GM23338 (cell line): ENCODE results near the gene WASF2. TPM values are rescaled to one million over a fixed set of nuclear protein-coding genes. Genes with fewer than 3 reads are reported as not detected.

Source experiments
- ATAC-seq: fragments of 200-7000 bp; cut with Tn5 transposase; 3 replicates; pipeline ENCODE4 v1.9.1; 2020
- DNase-seq: peaks from one replicate; pipeline ENCODE4 v3.0.0-alpha.2; 2015; ENCODE audit warnings: low spot score
- H2AFZ ChIP-seq: fragments of 200-600 bp; sonication (generic); 2 replicates; pipeline ENCODE4 v1.8.0; 2016; ENCODE audit warnings: antibody characterized with exemption, mild to moderate bottlenecking, moderate library complexity
- H3F3A ChIP-seq: fragments of 200-600 bp; sonication (generic); replicated peaks from 2 replicates; pipeline ENCODE4 v1.8.0; 2017; ENCODE audit warnings: antibody characterized with exemption, mixed run types, low read depth
- H3K27ac ChIP-seq: fragments of 200-600 bp; sonication (generic); 2 replicates; pipeline ENCODE4 v1.6.1; 2016; ENCODE audit warnings: low read depth
- H3K27me3 ChIP-seq: fragments of 200-600 bp; sonication (generic); 2 replicates; pipeline ENCODE4 v1.8.0; 2016; ENCODE audit warnings: mild to moderate bottlenecking, mixed run types, moderate library complexity; ENCODE audit not compliant: insufficient read depth
- H3K36me3 ChIP-seq: fragments of 200-600 bp; sonication (generic); 2 replicates; pipeline ENCODE4 v1.8.0; 2016; ENCODE audit warnings: mild to moderate bottlenecking; ENCODE audit not compliant: insufficient read depth
- H3K4me1 ChIP-seq: fragments of 200-600 bp; sonication (generic); 2 replicates; pipeline ENCODE4 v1.8.0; 2016; ENCODE audit warnings: mild to moderate bottlenecking, moderate library complexity; ENCODE audit not compliant: insufficient read depth
- H3K4me2 ChIP-seq: fragments of 200-600 bp; sonication (generic); 2 replicates; pipeline ENCODE4 v1.7.1; 2017; ENCODE audit warnings: mixed run types
- H3K4me3 ChIP-seq: fragments of 200-600 bp; sonication (generic); 2 replicates; pipeline ENCODE4 v1.6.1; 2016; ENCODE audit warnings: mixed run types
- H3K79me2 ChIP-seq: fragments of 200-600 bp; sonication (generic); replicated peaks from 2 replicates; pipeline ENCODE4 v1.8.0; 2017; ENCODE audit warnings: mild to moderate bottlenecking; ENCODE audit not compliant: insufficient read depth
- H3K9me2 ChIP-seq: fragments of 200-600 bp; sonication (generic); 2 replicates; pipeline ENCODE4 v1.8.0; 2017; ENCODE audit not compliant: insufficient read depth
- H4K20me1 ChIP-seq: fragments of 200-600 bp; sonication (generic); replicated peaks from 2 replicates; pipeline ENCODE4 v1.8.0; 2017; ENCODE audit warnings: mild to moderate bottlenecking; ENCODE audit not compliant: insufficient read depth
- H3K27ac Mint-ChIP-seq: 2 replicates; pipeline ENCODE4 v1.8.0; 2020; ENCODE audit warnings: inconsistent platforms, mild to moderate bottlenecking, moderate library complexity, mixed read lengths
- H3K27me3 Mint-ChIP-seq: 3 replicates; pipeline ENCODE4 v1.8.0; 2022; ENCODE audit warnings: low read depth, mild to moderate bottlenecking, moderate library complexity, mixed read lengths, inconsistent platforms; ENCODE audit not compliant: insufficient read depth, poor library complexity
- H3K36me3 Mint-ChIP-seq: 3 replicates; pipeline ENCODE4 v1.8.0; 2021; ENCODE audit warnings: low read depth, mild to moderate bottlenecking, inconsistent platforms, moderate library complexity, mixed read lengths
- H3K4me1 Mint-ChIP-seq: 3 replicates; pipeline ENCODE4 v1.8.0; 2020; ENCODE audit warnings: mild to moderate bottlenecking, inconsistent platforms, mixed read lengths
- H3K4me3 Mint-ChIP-seq: 3 replicates; pipeline ENCODE4 v1.8.0; 2021; ENCODE audit warnings: moderate library complexity, mild to moderate bottlenecking, inconsistent platforms, mixed read lengths
- H3K9me3 Mint-ChIP-seq: 3 replicates; pipeline ENCODE4 v1.8.0; 2020; ENCODE audit warnings: moderate library complexity, mild to moderate bottlenecking, inconsistent platforms, mixed read lengths
- ETS1 ChIP-seq: IDR thresholded peaks from 2 replicates; pipeline ENCODE4 v1.6.1; 2016; ENCODE audit warnings: antibody characterized with exemption
- EZH2 ChIP-seq: fragments of 200-600 bp; sonication (generic); IDR thresholded peaks from one replicate; pipeline ENCODE4 v1.8.0; 2017; ENCODE audit warnings: antibody characterized with exemption, mild to moderate bottlenecking, low read depth; ENCODE audit not compliant: unreplicated experiment
- EZH2phosphoT487 ChIP-seq: fragments of 200-600 bp; sonication (generic); IDR thresholded peaks from one replicate; pipeline ENCODE4 v1.8.1; 2018; ENCODE audit warnings: antibody characterized with exemption; ENCODE audit not compliant: unreplicated experiment
- JUNB ChIP-seq: IDR thresholded peaks from one replicate; pipeline ENCODE4 v1.6.1; 2016; ENCODE audit warnings: antibody characterized with exemption; ENCODE audit not compliant: unreplicated experiment
- NANOG ChIP-seq: IDR thresholded peaks from 2 replicates; pipeline ENCODE4 v1.6.1; 2016; ENCODE audit warnings: antibody characterized with exemption, borderline replicate concordance
- POLR2AphosphoS5 ChIP-seq: IDR thresholded peaks from 2 replicates; pipeline ENCODE4 v1.6.1; 2016; ENCODE audit warnings: antibody characterized with exemption, low read depth
- STAT1 ChIP-seq: IDR thresholded peaks from one replicate; pipeline ENCODE4 v1.6.1; 2016; ENCODE audit warnings: antibody characterized with exemption; ENCODE audit not compliant: unreplicated experiment
- ZNF114 ChIP-seq: fragments of 250-450 bp; sonication (Bioruptor Pico); IDR thresholded peaks from 2 replicates; pipeline ENCODE4 v1.5.0; 2020; ENCODE audit warnings: mild to moderate bottlenecking, moderate library complexity
- ZNF331 ChIP-seq: fragments of 250-450 bp; sonication (Bioruptor Pico); IDR thresholded peaks from 2 replicates; pipeline ENCODE4 v1.5.0; 2020; ENCODE audit warnings: low read depth, mild to moderate bottlenecking, moderate library complexity
- ZNF462 ChIP-seq: fragments of 250-450 bp; sonication (Bioruptor Pico); IDR thresholded peaks from 2 replicates; pipeline ENCODE4 v1.5.0; 2020; ENCODE audit warnings: mild to moderate bottlenecking, moderate library complexity
- polyA plus RNA-seq: library from polyadenylated mRNA; unstranded; fragments of >200 nt; fragmentation: Nextera tagmentation; extraction: Ambion mirVana; gene quantifications from 2 replicates; pipeline ENCODE4 v1.2.1, GENCODE V29; 2016
- total RNA-seq: library from RNA; depleted of rRNA; stranded (reverse); fragments of >200 nt; shearing (Covaris generic); gene quantifications from 2 replicates; pipeline ENCODE4 v1.2.3, GENCODE V29; 2014

WASF2 gene
- total and polyA plus RNA-seq, 2 experiments from 2014 or later, result 40.9 to 95.6 TPM

GRCh38 chr1:27414091-27414490, 75.9 kb downstream of the WASF2 start:
- DNase-seq (no peak), ATAC-seq (no peak)
- no peaks in the 10 kb centered on the region for H3K9me3 Mint-ChIP-seq
- Histone ChIP-seq H3K9me2 (no peaks in the 10 kb centered on the region), H3K27ac (no peak overlapping the region), H2AFZ (no peak overlapping the region), H3F3A (peaks cover 4% of the 10 kb centered on the region; the same call in 1 of the 2 replicates), H3K4me3 (no peak overlapping the region), H3K4me1 (peaks cover 16% of the 10 kb centered on the region), H3K79me2 (0 out of 2 replicates have a peak, but pooled peaks cover under 1% of the 10 kb centered on the region), H3K36me3 (peaks cover 33% of the 10 kb centered on the region), H3K27me3 (no peaks in the 10 kb centered on the region), H3K4me2 (no peak overlapping the region), H4K20me1 (no peaks in the 10 kb centered on the region)
- no peak overlapping the region for H3K27ac Mint-ChIP-seq
- peaks cover 26% of the 10 kb centered on the region for H3K4me1 Mint-ChIP-seq
- H3K36me3 Mint-ChIP-seq, result peaks cover 86% of the 10 kb centered on the region
- peaks cover 3% of the 10 kb centered on the region for H3K27me3 Mint-ChIP-seq
- TF ChIP-seq EZH2phosphoT487, result no peak
- no peak for TF ChIP-seq JUNB
- TF ChIP-seq ZNF331 (CRISPR knock-in tag), result no peak
- no peak for TF ChIP-seq ZNF462 (CRISPR knock-in tag)
- no peak for TF ChIP-seq STAT1
- no peak for TF ChIP-seq POLR2AphosphoS5
- TF ChIP-seq EZH2, result no peak
- TF ChIP-seq ZNF114, result no peak
- no peak for TF ChIP-seq NANOG
- TF ChIP-seq ETS1, result no peak
- H3K4me3 Mint-ChIP-seq, result no peak overlapping the region
